Keratinocyte (primary cell): ENCODE results near the gene DPP8.

Experiments
- CTCF ChIP-seq, 3 experiments: IDR thresholded peaks in 1 of 3; conservative IDR thresholded peaks in 1 of 3; optimal IDR thresholded peaks in 1 of 3; 2 replicates in 2 of 3; 3 replicates in 1 of 3; pipeline versions ENCODE3 to v1.5.1; 2011; ENCODE audit warnings: low read length in 3 of 3, mild to moderate bottlenecking in 3 of 3, moderate library complexity in 2 of 3, control low read depth in 1 of 3, inconsistent platforms in 1 of 3; ENCODE audit not compliant: insufficient read depth in 2 of 3; ENCODE audit errors: extremely low read depth in 1 of 3
- EZH2 ChIP-seq: IDR thresholded peaks from one replicate; pipeline ENCODE4 v1.6.1; 2012; ENCODE audit warnings: inconsistent platforms, mild to moderate bottlenecking, low read length, moderate library complexity

GRCh38 chr15:65460741-65461347 lies 56.6 kb downstream of the DPP8 start:
- TF ChIP-seq CTCF (optimal IDR thresholded peaks at IDR 0.05 in 1 of 3, IDR thresholded peaks at IDR 0.05 in 1 of 3, conservative IDR thresholded peaks at IDR 0.05 in 1 of 3; ENCODE audit: extremely low read depth in 1 of 3, insufficient read depth in 2 of 3, low read length in 3 of 3) (no peak), EZH2 (no peak)
